Dermis microvascular lymphatic vessel endothelial cell (primary cell): ENCODE results near the gene NAA60. TPM values are rescaled to one million over a fixed set of nuclear protein-coding genes. Genes with fewer than 3 reads are reported as not detected.

Experiments used
- DNase-seq, 2 donors: peaks; one replicate each; pipeline versions ENCODE4 v3.0.0 to v3.0.0-alpha.2; 2010; ENCODE audit warnings: low read depth in 2 of 2
- total RNA-seq: library from RNA; depleted of rRNA; stranded (reverse); fragments of >200 nt; gene quantifications from 2 replicates; pipeline ENCODE4 v1.2.1, GENCODE V29; 2014

Gene NAA60
- total RNA-seq: 6.8 and 15.4 TPM in 2 replicates

- peak; percentile 91 to 95 for DNase-seq
These were observed at the start of gene NAA60, which contains the start of gene ZNF597 for GRCh38 chr16:3443108-3444031. TSS of gene NAA60 (plus strand) at chr16:3443680. CDS start at chr16:3476228, 32,548 bp downstream. TSS of gene ZNF597 (minus strand) at chr16:3443504. CDS start at chr16:3443153, 351 bp downstream.

- DNase-seq: no peak
These were observed 43.1 kb upstream of the NAA60 start for GRCh38 chr16:3400446-3400778.

GRCh38 chr16:3400779-3401688, 42.4 kb upstream of the NAA60 start, which contains the start of the genes ZNF174 and ZSCAN32:
TSS of gene ZNF174 (plus strand) at chr16:3401215. CDS start at chr16:3402005, 790 bp downstream.
TSS of gene ZSCAN32 (minus strand) at chr16:3401004. CDS start at chr16:3397557, 3,447 bp downstream.
- DNase-seq: peak; percentile 98 to 100

DNA sequence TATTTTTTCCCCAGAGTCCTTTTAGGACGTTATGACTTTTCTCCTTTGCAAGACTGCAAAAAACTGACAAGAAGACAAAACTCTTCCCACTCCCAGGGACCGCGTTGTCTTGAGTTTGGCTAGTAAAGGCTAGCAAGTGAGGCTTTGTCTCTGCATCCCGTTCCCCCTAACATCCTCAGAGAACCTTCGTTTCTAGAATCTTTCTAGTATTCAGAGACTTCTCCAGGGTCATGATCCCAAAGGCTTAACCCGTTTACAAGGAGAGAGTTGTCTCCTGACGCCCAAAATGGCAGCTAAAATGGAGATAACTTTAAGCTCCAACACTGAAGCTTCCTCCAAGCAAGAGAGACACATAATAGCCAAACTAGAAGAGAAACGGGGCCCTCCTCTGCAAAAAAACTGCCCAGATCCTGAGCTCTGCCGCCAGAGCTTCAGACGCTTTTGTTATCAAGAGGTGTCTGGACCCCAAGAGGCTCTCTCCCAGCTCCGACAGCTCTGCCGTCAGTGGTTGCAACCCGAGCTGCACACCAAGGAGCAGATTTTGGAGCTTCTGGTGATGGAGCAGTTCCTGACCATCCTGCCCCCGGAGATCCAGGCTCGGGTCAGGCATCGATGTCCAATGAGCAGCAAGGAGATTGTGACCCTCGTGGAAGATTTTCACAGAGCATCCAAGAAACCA, 41.6 kb upstream of the NAA60 start:
- DNase-seq: no peak

DNA sequence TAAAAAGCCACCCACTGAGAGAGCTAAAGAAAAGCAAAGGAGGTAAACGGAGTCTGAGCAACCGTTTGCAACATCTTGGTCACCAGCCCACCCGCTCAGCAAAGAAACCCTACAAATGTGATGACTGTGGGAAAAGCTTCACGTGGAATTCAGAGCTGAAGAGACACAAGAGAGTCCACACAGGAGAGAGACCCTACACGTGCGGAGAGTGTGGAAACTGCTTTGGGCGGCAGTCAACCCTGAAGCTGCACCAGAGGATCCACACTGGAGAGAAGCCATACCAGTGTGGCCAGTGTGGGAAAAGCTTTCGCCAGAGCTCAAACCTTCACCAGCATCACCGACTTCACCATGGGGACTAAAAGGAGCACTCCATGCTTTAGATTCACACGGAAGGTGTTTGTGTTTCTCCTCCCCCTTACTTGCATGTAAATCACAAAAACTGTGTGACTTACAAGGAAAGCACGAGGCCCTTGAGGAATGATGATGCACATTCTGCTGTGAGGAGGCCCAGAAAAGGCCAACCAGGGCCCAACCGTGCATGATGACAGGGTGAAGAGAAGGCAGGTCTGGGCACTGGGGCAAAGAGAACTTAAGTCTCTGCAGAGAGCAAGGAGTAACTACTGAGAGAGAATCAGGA, 34.8 kb upstream of the NAA60 start:
- DNase-seq: no peak

GRCh38 chr16:3413730-3414379, 29.6 kb upstream of the NAA60 start:
- DNase-seq: no peak

- peak in 1 of 2 donors; percentile 4 for DNase-seq
These were observed 11.7 kb upstream of the NAA60 start for GRCh38 chr16:3431779-3432219.

DNA sequence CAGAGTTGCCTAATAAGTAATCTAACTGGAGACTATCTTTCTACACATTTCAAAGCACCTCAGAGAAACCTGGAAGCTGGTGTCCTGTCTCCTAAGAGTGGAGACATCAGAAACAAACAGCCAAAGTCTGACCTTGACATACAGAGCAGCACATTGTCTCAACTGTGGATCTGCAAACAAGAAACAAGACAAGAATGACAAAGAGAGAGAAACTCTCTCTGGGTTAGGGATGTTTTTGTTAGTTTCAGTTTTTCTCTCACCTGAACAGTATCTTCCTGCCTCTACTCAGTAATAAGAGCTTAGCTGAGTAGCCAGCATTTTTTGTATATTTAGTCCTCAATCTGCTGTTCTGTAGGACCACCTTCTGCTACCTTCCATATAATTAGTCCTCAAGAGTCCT, 9.1 kb upstream of the NAA60 start:
- no peak for DNase-seq

GRCh38 chr16:3439637-3440036, 3.8 kb upstream of the NAA60 start:
- DNase-seq: no peak

DNA sequence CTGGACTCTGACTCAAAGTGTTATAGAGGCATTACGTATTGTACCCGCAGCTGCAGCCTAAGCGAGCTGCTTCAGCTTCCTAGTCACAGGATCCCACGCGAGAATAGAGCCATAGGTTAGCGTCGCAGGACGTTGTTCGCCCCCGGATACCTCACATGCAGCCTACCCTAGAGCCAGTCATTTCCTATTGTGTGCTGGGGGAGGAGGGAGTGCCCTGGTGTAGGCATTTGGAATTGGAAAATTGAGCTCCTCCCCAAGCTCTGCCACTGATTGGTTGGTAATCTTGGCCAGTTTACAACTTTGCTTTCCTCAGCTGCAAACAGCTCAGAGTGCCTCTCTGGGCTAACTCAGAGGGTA, 530 bp downstream of the NAA60 start:
- DNase-seq: peak; percentile 87 to 92

- DNase-seq: no peak
These were observed 10.6 kb downstream of the NAA60 start for GRCh38 chr16:3454093-3454492.

DNA sequence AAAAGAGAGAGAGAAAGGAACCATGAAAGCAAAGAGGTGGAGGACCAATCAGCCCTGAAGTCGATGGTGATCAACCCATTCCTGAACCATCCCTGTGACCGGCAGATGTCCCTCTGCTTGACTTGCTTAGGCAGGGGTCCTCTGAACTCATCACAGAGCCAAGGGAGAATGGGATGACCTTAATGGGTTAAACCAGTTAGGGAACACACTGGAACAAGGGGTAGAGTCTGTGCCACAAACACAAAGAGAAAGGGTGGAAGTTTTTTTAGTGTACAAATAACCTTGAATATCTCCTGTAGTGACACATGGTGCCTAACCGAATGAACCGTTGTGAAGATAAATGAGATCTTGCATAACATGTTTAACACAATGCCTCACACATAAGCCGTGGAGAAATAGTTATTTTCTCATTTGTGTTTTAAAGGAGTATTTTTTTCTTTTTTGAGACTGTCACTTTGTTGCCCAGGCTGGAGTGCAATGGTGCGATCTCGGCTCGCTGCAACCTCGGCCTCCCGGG, 11.2 kb downstream of the NAA60 start:
- DNase-seq: no peak

DNA sequence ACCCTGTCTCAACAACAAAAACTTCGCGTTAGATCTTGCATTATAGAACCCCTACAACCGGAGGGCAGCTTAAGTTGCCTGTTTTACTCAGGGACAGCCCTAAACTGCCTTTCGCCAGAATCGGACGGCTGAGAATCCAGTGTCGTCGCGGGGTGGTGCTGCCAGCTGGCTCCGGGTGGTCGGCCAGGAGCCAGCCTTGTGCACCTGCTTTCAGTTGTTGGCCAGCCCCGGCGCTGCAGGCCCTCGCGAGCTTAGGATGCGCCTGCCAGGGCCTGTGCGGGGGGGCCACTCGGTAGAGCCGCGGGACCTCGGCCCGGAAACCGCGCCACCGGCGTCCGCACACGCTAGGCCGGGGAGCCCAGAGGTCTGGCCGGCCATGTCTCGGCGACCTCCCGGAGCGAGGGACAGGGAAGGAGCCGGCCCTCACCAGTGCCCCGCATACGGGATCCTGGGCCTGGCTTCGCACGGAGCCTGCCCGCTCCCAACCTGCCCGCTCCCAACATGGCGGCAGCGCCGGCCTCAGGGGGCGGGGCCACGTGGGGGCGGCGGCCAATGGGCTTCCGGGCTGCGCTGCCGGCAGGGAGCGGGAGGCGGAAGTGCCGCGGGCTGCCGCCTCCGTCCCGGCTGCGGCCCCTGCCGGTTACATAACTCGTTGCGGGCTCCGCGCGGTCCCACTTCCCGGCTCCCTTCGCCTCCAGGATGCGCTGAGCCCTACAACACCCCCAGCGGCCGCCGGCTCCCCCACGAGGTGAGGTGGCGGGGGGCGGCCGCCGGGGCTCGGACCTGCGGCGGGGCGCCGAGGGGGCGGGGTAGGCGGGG, 14.2 kb downstream of the NAA60 start:
- peak; percentile 87 to 93 for DNase-seq

GRCh38 chr16:3458278-3458851, 14.9 kb downstream of the NAA60 start:
- DNase-seq: peak in 1 of 2 donors; percentile 30

- peak in 1 of 2 donors; percentile 26 for DNase-seq
These were observed 15.4 kb downstream of the NAA60 start for GRCh38 chr16:3458852-3459361.

GRCh38 chr16:3459401-3460090, 16.1 kb downstream of the NAA60 start:
- no peak for DNase-seq

DNA sequence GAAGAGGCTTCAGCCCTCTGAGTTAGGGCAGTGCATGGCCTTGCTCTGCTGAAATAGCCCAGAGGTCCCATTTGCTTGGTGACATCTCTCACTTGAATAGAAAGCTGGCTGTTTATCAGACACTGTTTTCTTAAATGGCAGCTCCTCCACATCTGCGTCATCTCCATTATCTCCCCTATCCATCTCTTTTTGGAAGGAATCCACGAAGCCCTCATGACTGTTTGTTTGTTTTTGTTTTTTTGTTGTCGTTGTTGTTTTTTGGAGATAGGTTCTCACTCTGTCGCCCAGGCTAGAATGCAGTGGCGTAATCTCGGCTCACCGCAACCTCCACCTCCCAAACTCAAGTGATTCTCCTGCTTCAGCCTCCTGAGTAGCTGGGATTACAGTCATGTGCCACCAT, 16.6 kb downstream of the NAA60 start:
- no peak for DNase-seq

- no peak for DNase-seq
These were observed 17.1 kb downstream of the NAA60 start for GRCh38 chr16:3460585-3460984.
